DND-41 (cell line): ENCODE measurements around the gene DLGAP4.

ENCODE experiments used
- EZH2 ChIP-seq: IDR thresholded peaks from 3 replicates; pipeline ENCODE4 v1.6.1; 2012; ENCODE audit warnings: borderline replicate concordance, low read depth, mild to moderate bottlenecking, moderate library complexity, low read length, inconsistent platforms; ENCODE audit not compliant: severe bottlenecking
- TF ChIP-seq, protein P1 (sequence below): IDR thresholded peaks from 2 replicates; pipeline ENCODE4 v1.5.1; 2012; ENCODE audit warnings: borderline replicate concordance, low read length, moderate library complexity, mild to moderate bottlenecking; ENCODE audit not compliant: poor library complexity, severe bottlenecking; ENCODE audit errors: extremely low read depth

DNA sequence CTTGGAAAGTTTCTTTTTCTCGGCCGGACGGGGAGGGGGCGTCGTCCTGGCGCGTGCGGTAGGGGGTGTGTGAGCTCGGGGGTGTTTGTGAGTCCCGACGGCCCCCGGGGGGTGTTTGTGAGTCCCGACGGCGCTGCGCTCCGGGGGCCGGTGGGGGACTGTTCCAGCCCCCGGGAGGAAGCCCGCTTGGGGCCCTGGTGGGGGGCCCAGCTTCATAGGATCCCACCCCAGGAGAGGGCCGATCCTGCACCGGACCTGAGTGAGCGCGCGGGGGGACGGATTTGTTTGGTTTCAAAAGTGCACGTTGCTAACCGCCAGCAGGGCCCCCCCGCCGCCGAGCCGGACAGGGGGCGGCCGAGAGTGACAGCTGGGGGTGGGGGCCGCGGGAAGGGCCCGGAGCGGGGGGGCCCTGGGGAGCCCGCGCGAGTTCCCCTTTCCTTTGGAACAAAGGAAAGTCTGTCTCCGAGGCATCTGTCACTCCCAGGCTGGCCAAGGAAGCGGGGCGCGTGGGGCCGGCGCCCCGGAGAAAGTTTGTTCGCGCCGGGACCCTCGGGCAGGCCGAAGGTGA, 267.7 kb downstream of the DLGAP4 start:
- TF ChIP-seq, protein P1, sequence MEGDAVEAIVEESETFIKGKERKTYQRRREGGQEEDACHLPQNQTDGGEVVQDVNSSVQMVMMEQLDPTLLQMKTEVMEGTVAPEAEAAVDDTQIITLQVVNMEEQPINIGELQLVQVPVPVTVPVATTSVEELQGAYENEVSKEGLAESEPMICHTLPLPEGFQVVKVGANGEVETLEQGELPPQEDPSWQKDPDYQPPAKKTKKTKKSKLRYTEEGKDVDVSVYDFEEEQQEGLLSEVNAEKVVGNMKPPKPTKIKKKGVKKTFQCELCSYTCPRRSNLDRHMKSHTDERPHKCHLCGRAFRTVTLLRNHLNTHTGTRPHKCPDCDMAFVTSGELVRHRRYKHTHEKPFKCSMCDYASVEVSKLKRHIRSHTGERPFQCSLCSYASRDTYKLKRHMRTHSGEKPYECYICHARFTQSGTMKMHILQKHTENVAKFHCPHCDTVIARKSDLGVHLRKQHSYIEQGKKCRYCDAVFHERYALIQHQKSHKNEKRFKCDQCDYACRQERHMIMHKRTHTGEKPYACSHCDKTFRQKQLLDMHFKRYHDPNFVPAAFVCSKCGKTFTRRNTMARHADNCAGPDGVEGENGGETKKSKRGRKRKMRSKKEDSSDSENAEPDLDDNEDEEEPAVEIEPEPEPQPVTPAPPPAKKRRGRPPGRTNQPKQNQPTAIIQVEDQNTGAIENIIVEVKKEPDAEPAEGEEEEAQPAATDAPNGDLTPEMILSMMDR: no peak
- no peak for TF ChIP-seq EZH2
